SH-SY5Y (cell line): ENCODE data around the gene YIPF6.

Experiments
- GATA2 ChIP-seq: IDR thresholded peaks from 2 replicates; pipeline ENCODE4 v1.6.1; 2011; ENCODE audit warnings: mild to moderate bottlenecking, low read depth, low read length
- GATA3 ChIP-seq: IDR thresholded peaks from 2 replicates; pipeline ENCODE4 v1.6.1; 2011; ENCODE audit warnings: low read depth, mild to moderate bottlenecking, low read length, moderate library complexity

- TF ChIP-seq GATA2 (no peak), GATA3 (no peak)
These were observed 47.1 kb upstream of the YIPF6 start for GRCh38 chrX:68451720-68452119.
